Endothelial cell of umbilical vein (primary cell): ENCODE measurements around the gene CFL1. TPM values are rescaled to one million over a fixed set of nuclear protein-coding genes. Genes with fewer than 3 reads are reported as not detected.
A peak's percentile ranks its signal among the peaks of the same experiment; 100 is the strongest.

Experiments
- BruUV-seq: library from RNA; stranded (reverse); fragments of 400-500 nt; replicated peaks from 2 replicates; lab custom pipeline; 2021; lab: Mats Ljungman, UMichigan
- CTCF ChIA-PET: fragments of 300-600, 350-600 bp; sonication (Branson Sonifier 250); formaldehyde crosslinking; loops from one replicate; lab custom pipeline; 2021; ENCODE audit warnings: antibody characterized with exemption, inconsistent platforms; lab: Charles Lee
- POLR2A ChIA-PET: fragments of 300-600, 350-600 bp; sonication (Branson Sonifier 250); formaldehyde crosslinking; loops from one replicate; lab custom pipeline; 2021; ENCODE audit warnings: antibody characterized with exemption, inconsistent platforms; lab: Charles Lee
- DNase-seq: peaks from one replicate; pipeline ENCODE4 v3.0.0-alpha.2; 2011; ENCODE audit warnings: low read depth, low spot score
- FAIRE-seq: peaks from 2 replicates; lab custom pipeline; 2011; peaks lifted over from hg19 to GRCh38; lab: Jason Lieb, UNC
- H2AFZ ChIP-seq: 2 replicates; pipeline ENCODE4 v1.6.0; 2012; ENCODE audit warnings: low read depth, low read length, control low read depth, inconsistent platforms
- H3K27ac ChIP-seq: 2 replicates; pipeline ENCODE4 v1.5.1; 2011; ENCODE audit warnings: low read depth, mild to moderate bottlenecking, control low read depth, low read length, moderate library complexity; ENCODE audit not compliant: insufficient read depth
- H3K27me3 ChIP-seq, 2 experiments: 2 replicates each; pipeline versions ENCODE4 v1.6.0 to v1.6.1; 2011; ENCODE audit warnings: low read length in 2 of 2, mixed read lengths in 1 of 2; ENCODE audit not compliant: control insufficient read depth in 2 of 2, insufficient read depth in 2 of 2
- H3K36me3 ChIP-seq, 2 experiments: 2 replicates in 1 of 2; 3 replicates in 1 of 2; pipeline ENCODE4 v1.5.1; 2011; ENCODE audit warnings: low read length in 2 of 2, mild to moderate bottlenecking in 1 of 2, moderate library complexity in 1 of 2; ENCODE audit not compliant: control insufficient read depth in 2 of 2, insufficient read depth in 2 of 2; ENCODE audit errors: extremely low read depth in 1 of 2
- H3K4me1 ChIP-seq: 3 replicates; pipeline ENCODE4 v1.5.1; 2011; ENCODE audit warnings: mild to moderate bottlenecking, low read length; ENCODE audit not compliant: control insufficient read depth, insufficient read depth; ENCODE audit errors: extremely low read depth
- H3K4me2 ChIP-seq: 2 replicates; pipeline ENCODE4 v1.6.1; 2011; ENCODE audit warnings: low read length, control low read depth, mixed read lengths; ENCODE audit not compliant: insufficient read depth
- H3K4me3 ChIP-seq, 3 experiments: fragments of 200-600 bp in 1 of 3; sonication (generic), shearing (Covaris generic) in 1 of 3; replicated peaks in 1 of 3; 2 replicates each; pipeline ENCODE4 v1.5.1; 2011 to 2016; ENCODE audit warnings: control low read depth in 3 of 3, low read length in 3 of 3, mild to moderate bottlenecking in 2 of 3, inconsistent platforms in 1 of 3, low read depth in 1 of 3, moderate library complexity in 1 of 3; ENCODE audit not compliant: insufficient read depth in 1 of 3
- H3K79me2 ChIP-seq: 2 replicates; pipeline ENCODE4 v1.6.0; 2012; ENCODE audit warnings: low read length, inconsistent platforms; ENCODE audit not compliant: control insufficient read depth, insufficient read depth
- H3K9ac ChIP-seq: replicated peaks from 2 replicates; pipeline ENCODE3; 2011; ENCODE audit warnings: low read length, control low read depth; ENCODE audit not compliant: insufficient read depth; ENCODE audit errors: extremely low read depth
- H3K9me1 ChIP-seq: replicated peaks from 3 replicates; pipeline ENCODE4 v1.6.0; 2011; ENCODE audit warnings: mild to moderate bottlenecking, low read length; ENCODE audit not compliant: control insufficient read depth, insufficient read depth; ENCODE audit errors: extremely low read depth
- H3K9me3 ChIP-seq: replicated peaks from 2 replicates; pipeline ENCODE4 v1.5.1; 2012; ENCODE audit warnings: low read length, inconsistent platforms; ENCODE audit not compliant: control insufficient read depth, insufficient read depth
- H4K20me1 ChIP-seq: replicated peaks from 2 replicates; pipeline ENCODE3; 2011; ENCODE audit warnings: mild to moderate bottlenecking, low read length; ENCODE audit not compliant: control insufficient read depth, insufficient read depth; ENCODE audit errors: extremely low read depth
- EZH2 ChIP-seq: IDR thresholded peaks from 2 replicates; pipeline ENCODE4 v1.6.1; 2012; ENCODE audit warnings: borderline replicate concordance, low read depth, mild to moderate bottlenecking, moderate library complexity, low read length, inconsistent platforms; ENCODE audit not compliant: severe bottlenecking
- FOS ChIP-seq: IDR thresholded peaks from 2 replicates; pipeline ENCODE4 v1.6.1; 2011; ENCODE audit warnings: mild to moderate bottlenecking, low read length, moderate library complexity, borderline replicate concordance; ENCODE audit not compliant: insufficient read depth
- GATA2 ChIP-seq: IDR thresholded peaks from 2 replicates; pipeline ENCODE4 v1.7.0; 2011; ENCODE audit warnings: low read depth, mild to moderate bottlenecking, moderate library complexity, mixed read lengths, low read length; ENCODE audit not compliant: insufficient read length, insufficient read depth
- JUN ChIP-seq: IDR thresholded peaks from 2 replicates; pipeline ENCODE4 v1.6.1; 2011; ENCODE audit warnings: borderline replicate concordance, low read depth; ENCODE audit not compliant: insufficient read length, insufficient read depth
- MYC ChIP-seq: IDR thresholded peaks from one replicate; pipeline ENCODE4 v1.6.1; 2011; ENCODE audit warnings: mild to moderate bottlenecking, low read depth, low read length
- POLR2A ChIP-seq: IDR thresholded peaks from 2 replicates; pipeline ENCODE4 v1.6.1; 2012; ENCODE audit warnings: low read depth, mild to moderate bottlenecking, control low read depth, low read length
- POLR2AphosphoS5 ChIP-seq: IDR thresholded peaks from 2 replicates; pipeline ENCODE4 v1.6.1; 2012; ENCODE audit warnings: low read depth, mild to moderate bottlenecking, control low read depth, low read length, moderate library complexity; ENCODE audit not compliant: insufficient read depth
- dilution Hi-C: fragments of 300-500 bp; cut with MboI; formaldehyde crosslinking; loops from one replicate; pipeline ENCODE4 v1.15.0; 2019; ENCODE audit warnings: low sequenced_read_pairs; ENCODE audit not compliant: extremely low pct_ligation_motif_present
- intact Hi-C: fragments of 100-400 bp; cut with micrococcal nuclease; formaldehyde crosslinking; loops from one replicate; pipeline ENCODE4 v1.10.0; 2022
- polyA plus RNA-seq, 4 experiments: library from polyadenylated mRNA; depleted of rRNA in 3 of 4; stranded (reverse) in 3 of 4; unstranded in 1 of 4; fragments of >200 nt; gene quantifications; 2 replicates each; pipeline versions ENCODE4 v1.2.1 to v1.2.3, GENCODE V29; 2011 to 2012; ENCODE audit warnings: missing spikeins in 1 of 4
- total RNA-seq: library from RNA; stranded (reverse); gene quantifications from 2 replicates; pipeline ENCODE4 v1.2.3, GENCODE V29; 2021
- TF ChIP-seq, protein P1 (sequence below), 2 donors: IDR thresholded peaks; 1 replicate in 1 of 2; 2 replicates in 1 of 2; pipeline ENCODE4 v1.5.1; 2011; ENCODE audit warnings: low read length in 2 of 2, mild to moderate bottlenecking in 2 of 2, moderate library complexity in 2 of 2, control low read depth in 1 of 2, inconsistent platforms in 1 of 2, low read depth in 1 of 2; ENCODE audit not compliant: insufficient read depth in 1 of 2; ENCODE audit errors: extremely low read depth in 1 of 2

Gene CFL1
- total and polyA plus RNA-seq, 2 donors (not counting 3 experiments of a cell fraction or from before 2014, with no cell fraction given) = 1,844 to 2,403 TPM

DNA sequence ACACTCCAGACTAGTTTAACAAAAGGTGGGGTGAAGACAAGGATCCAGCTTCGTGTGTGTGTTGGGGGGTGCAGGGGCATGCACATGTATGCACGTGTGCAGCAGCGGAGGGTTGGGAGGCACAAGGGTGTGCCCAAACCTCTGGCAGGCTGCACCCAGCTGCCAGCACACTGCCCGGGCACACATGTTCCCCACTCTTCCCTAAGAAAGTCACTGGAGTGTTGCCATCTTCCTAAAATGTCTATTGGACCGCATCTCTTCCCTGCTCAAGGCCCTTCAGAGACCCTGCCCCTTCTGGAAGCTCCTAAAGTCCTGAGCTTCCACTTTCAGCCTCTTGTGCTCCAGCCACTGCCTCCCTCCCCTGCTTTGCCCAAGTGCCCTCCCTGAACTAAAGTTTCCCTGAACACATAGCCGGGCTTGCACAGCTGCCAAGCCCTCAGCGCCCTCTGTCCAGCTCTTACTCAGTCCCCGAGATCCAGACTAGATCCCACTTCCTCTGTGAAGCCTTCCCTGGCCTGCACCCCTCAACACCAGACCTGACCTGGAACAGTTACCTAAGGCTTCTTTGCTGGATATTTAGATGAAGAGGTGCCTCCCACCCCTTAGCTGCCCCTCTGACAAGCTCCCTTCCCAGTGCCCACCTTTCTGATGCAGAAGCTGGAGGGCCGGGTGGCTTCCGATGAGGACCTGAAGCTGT is 6.0 kb downstream of the CFL1 start:
- Histone ChIP-seq H3K27me3 (no peaks in the 10 kb centered on the region), H3K9me1 (no peaks in the 10 kb centered on the region), H3K4me3 (no peak overlapping the region), H4K20me1 (peaks cover 9% of the 10 kb centered on the region), H3K79me2 (peaks cover 39% of the 10 kb centered on the region), H2AFZ (no peak overlapping the region), H3K9me3 (no peaks in the 10 kb centered on the region), H3K4me2 (no peak overlapping the region), H3K4me1 (peaks cover 15% of the 10 kb centered on the region), H3K9ac (no peak overlapping the region), H3K27ac (no peak overlapping the region), H3K36me3 (peaks cover 36 to 44% of the 10 kb centered on the region in 2 experiments)
- BruUV-seq = no TSS peak
- ChIA-PET CTCF (interaction anchor here (0.8 to 3.7 kb wide), 8 partner anchors 8 to 137 kb away, joined by 3 to 18 read pairs (median 4); partner anchors contain the start of genes FIBP and MUS81), POLR2A (interaction anchor here (1.0 to 1.2 kb wide), 2 partner anchors 8 to 38 kb away, joined by 3 read pairs; no protein-coding TSS in a partner anchor)
- TF ChIP-seq POLR2A (peak; percentile 52), EZH2 (no peak), JUN (no peak), MYC (no peak), POLR2AphosphoS5 (peak; percentile 45)
- DNase-seq (no peak), FAIRE-seq (no peak)
- intact Hi-C loops (no loop called here), dilution Hi-C loops (no loop called here)

DNA sequence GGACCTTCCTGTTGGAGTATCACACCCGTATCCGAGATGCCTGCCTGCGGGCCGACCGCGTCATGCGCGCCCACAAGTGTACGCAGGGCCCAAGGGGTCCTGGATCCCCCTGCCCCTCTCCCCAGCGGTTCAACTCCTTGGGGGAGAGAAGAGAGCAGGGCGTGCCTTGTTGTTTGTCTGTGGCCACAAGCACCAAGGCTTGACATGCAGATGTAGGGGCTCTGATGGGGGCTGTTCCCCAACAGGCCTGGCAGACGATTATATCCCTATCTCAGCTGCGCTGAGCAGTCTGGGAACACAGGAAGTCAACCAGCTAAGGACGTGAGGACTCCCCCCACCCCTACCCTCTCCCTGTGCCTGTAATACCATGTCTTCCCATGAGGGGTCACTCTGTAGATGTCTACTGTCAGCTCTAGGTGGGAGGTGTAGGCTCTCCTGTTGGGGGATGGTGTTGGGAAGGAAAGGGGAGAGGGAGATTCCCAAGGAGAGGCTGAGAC is 6.8 kb downstream of the CFL1 start:
- H3K36me3 ChIP-seq = peaks cover 31 to 42% of the 10 kb centered on the region in 2 experiments
- intact Hi-C loops = no loop called here
- DNase-seq (no peak), FAIRE-seq (no peak)
- peaks cover 5% of the 10 kb centered on the region for H4K20me1 ChIP-seq
- H3K79me2 ChIP-seq = peaks cover 31% of the 10 kb centered on the region
- H3K27me3 ChIP-seq = no peaks in the 10 kb centered on the region
- dilution Hi-C loops = no loop called here
- H3K9me3 ChIP-seq = no peaks in the 10 kb centered on the region
- H2AFZ ChIP-seq = no peak overlapping the region
- H3K27ac ChIP-seq = no peak overlapping the region
- no peak overlapping the region for H3K4me2 ChIP-seq
- H3K4me3 ChIP-seq = no peak overlapping the region
- peaks cover 8% of the 10 kb centered on the region for H3K4me1 ChIP-seq
- no peaks in the 10 kb centered on the region for H3K9me1 ChIP-seq
- ChIA-PET POLR2A (interaction anchor here (1.0 to 1.3 kb wide), 2 partner anchors 9 kb away, joined by 3 to 4 read pairs; partner anchors contain the start of gene MUS81), CTCF (interaction anchor here (0.8 to 3.7 kb wide), 9 partner anchors 8 to 137 kb away, joined by 3 to 18 read pairs (median 3); partner anchors contain the start of genes FIBP and MUS81)
- no TSS peak for BruUV-seq
- TF ChIP-seq FOS (no peak), EZH2 (no peak), POLR2AphosphoS5 (peak; percentile 42), GATA2 (no peak), POLR2A (peak; percentile 58), MYC (no peak)
- TF ChIP-seq, protein P1, sequence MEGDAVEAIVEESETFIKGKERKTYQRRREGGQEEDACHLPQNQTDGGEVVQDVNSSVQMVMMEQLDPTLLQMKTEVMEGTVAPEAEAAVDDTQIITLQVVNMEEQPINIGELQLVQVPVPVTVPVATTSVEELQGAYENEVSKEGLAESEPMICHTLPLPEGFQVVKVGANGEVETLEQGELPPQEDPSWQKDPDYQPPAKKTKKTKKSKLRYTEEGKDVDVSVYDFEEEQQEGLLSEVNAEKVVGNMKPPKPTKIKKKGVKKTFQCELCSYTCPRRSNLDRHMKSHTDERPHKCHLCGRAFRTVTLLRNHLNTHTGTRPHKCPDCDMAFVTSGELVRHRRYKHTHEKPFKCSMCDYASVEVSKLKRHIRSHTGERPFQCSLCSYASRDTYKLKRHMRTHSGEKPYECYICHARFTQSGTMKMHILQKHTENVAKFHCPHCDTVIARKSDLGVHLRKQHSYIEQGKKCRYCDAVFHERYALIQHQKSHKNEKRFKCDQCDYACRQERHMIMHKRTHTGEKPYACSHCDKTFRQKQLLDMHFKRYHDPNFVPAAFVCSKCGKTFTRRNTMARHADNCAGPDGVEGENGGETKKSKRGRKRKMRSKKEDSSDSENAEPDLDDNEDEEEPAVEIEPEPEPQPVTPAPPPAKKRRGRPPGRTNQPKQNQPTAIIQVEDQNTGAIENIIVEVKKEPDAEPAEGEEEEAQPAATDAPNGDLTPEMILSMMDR (IDR thresholded peaks at IDR 0.05; ENCODE audit: extremely low read depth in 1 of 2, insufficient read depth in 1 of 2, low read depth in 1 of 2, low read length in 2 of 2) = peak; percentile 48 to 50
- H3K9ac ChIP-seq = no peak overlapping the region
